Activated naive CD4-positive, alpha-beta T cell treated with anti-CD3 and anti-CD28 coated beads, Interleukin-2, amount 50 U/mL, for 24 hours (primary cell): ENCODE data around the gene SYNGR1.
A peak's percentile ranks its signal among the peaks of the same experiment; 100 is the strongest.
"Not testable (repeated sequence)": the region's sequence is repeated elsewhere in the genome, so short reads cannot be mapped to it uniquely, and the experiment has no call there.

Experiments
- H3K27ac Mint-ChIP-seq: one replicate; pipeline ENCODE4 v1.8.0; 2021; ENCODE audit warnings: mild to moderate bottlenecking, mixed read lengths
- H3K27me3 Mint-ChIP-seq: one replicate; pipeline ENCODE4 v1.8.0; 2021; ENCODE audit warnings: mixed read lengths
- H3K36me3 Mint-ChIP-seq: one replicate; pipeline ENCODE4 v1.8.0; 2021; ENCODE audit warnings: mixed read lengths
- H3K4me1 Mint-ChIP-seq: one replicate; pipeline ENCODE4 v1.8.0; 2021; ENCODE audit warnings: mixed read lengths
- H3K4me3 Mint-ChIP-seq: one replicate; pipeline ENCODE4 v1.8.0; 2021; ENCODE audit warnings: mild to moderate bottlenecking, mixed read lengths
- H3K9me3 Mint-ChIP-seq: one replicate; pipeline ENCODE4 v1.8.0; 2021; ENCODE audit warnings: mixed read lengths

The SYNGR1 gene

GRCh38 chr22:39356464-39356863 is 6.7 kb downstream of the SYNGR1 start:
- no peak overlapping the region for H3K27ac Mint-ChIP-seq
- no peaks in the 10 kb centered on the region for H3K4me1 Mint-ChIP-seq
- no peaks in the 10 kb centered on the region for H3K9me3 Mint-ChIP-seq
- H3K27me3 Mint-ChIP-seq: no peaks in the 10 kb centered on the region
- H3K4me3 Mint-ChIP-seq: no peak overlapping the region
- H3K36me3 Mint-ChIP-seq: no peaks in the 10 kb centered on the region

- not testable (repeated sequence) for H3K9me3 Mint-ChIP-seq, H3K27ac Mint-ChIP-seq, H3K27me3 Mint-ChIP-seq, H3K4me3 Mint-ChIP-seq, H3K4me1 Mint-ChIP-seq, H3K36me3 Mint-ChIP-seq
These were observed 7.6 kb downstream of the SYNGR1 start for GRCh38 chr22:39357110-39358108.

GRCh38 chr22:39358197-39358596 is 8.4 kb downstream of the SYNGR1 start:
- H3K4me3 Mint-ChIP-seq, H3K4me1 Mint-ChIP-seq, H3K27me3 Mint-ChIP-seq, H3K36me3 Mint-ChIP-seq, H3K27ac Mint-ChIP-seq, H3K9me3 Mint-ChIP-seq: not testable (repeated sequence)

- Mint-ChIP-seq H3K27ac (no peak overlapping the region), H3K27me3 (no peaks in the 10 kb centered on the region), H3K4me3 (no peak overlapping the region), H3K4me1 (no peaks in the 10 kb centered on the region), H3K9me3 (no peaks in the 10 kb centered on the region), H3K36me3 (no peaks in the 10 kb centered on the region)
These were observed 9.9 kb downstream of the SYNGR1 start for GRCh38 chr22:39359659-39360195.

GRCh38 chr22:39360242-39360641 is 10.5 kb downstream of the SYNGR1 start:
- H3K9me3 Mint-ChIP-seq: no peaks in the 10 kb centered on the region
- no peaks in the 10 kb centered on the region for H3K27me3 Mint-ChIP-seq
- H3K27ac Mint-ChIP-seq: no peak overlapping the region
- no peaks in the 10 kb centered on the region for H3K4me1 Mint-ChIP-seq
- no peaks in the 10 kb centered on the region for H3K36me3 Mint-ChIP-seq
- no peak overlapping the region for H3K4me3 Mint-ChIP-seq

GRCh38 chr22:39360674-39361413 is 11.1 kb downstream of the SYNGR1 start:
- Mint-ChIP-seq H3K4me3 (no peak overlapping the region), H3K36me3 (no peaks in the 10 kb centered on the region), H3K27ac (no peak overlapping the region), H3K9me3 (no peaks in the 10 kb centered on the region), H3K4me1 (no peaks in the 10 kb centered on the region), H3K27me3 (no peaks in the 10 kb centered on the region)

GRCh38 chr22:39361496-39361895 is 11.7 kb downstream of the SYNGR1 start:
- Mint-ChIP-seq H3K27ac (no peak overlapping the region), H3K4me1 (no peaks in the 10 kb centered on the region), H3K36me3 (no peaks in the 10 kb centered on the region), H3K27me3 (no peaks in the 10 kb centered on the region), H3K4me3 (no peak overlapping the region), H3K9me3 (no peaks in the 10 kb centered on the region)

GRCh38 chr22:39362271-39362670 is 12.5 kb downstream of the SYNGR1 start:
- no peaks in the 10 kb centered on the region for H3K4me1 Mint-ChIP-seq
- H3K27ac Mint-ChIP-seq: no peak overlapping the region
- H3K4me3 Mint-ChIP-seq: no peak overlapping the region
- H3K27me3 Mint-ChIP-seq: no peaks in the 10 kb centered on the region
- H3K36me3 Mint-ChIP-seq: no peaks in the 10 kb centered on the region
- no peaks in the 10 kb centered on the region for H3K9me3 Mint-ChIP-seq

GRCh38 chr22:39362932-39363331 is 13.1 kb downstream of the SYNGR1 start:
- no peak overlapping the region for H3K4me3 Mint-ChIP-seq
- H3K36me3 Mint-ChIP-seq: no peaks in the 10 kb centered on the region
- no peaks in the 10 kb centered on the region for H3K4me1 Mint-ChIP-seq
- H3K27ac Mint-ChIP-seq: peak overlapping the region; percentile 66
- H3K27me3 Mint-ChIP-seq: no peaks in the 10 kb centered on the region
- no peaks in the 10 kb centered on the region for H3K9me3 Mint-ChIP-seq

- no peaks in the 10 kb centered on the region for H3K4me1 Mint-ChIP-seq
- no peaks in the 10 kb centered on the region for H3K27me3 Mint-ChIP-seq
- H3K36me3 Mint-ChIP-seq: no peaks in the 10 kb centered on the region
- H3K4me3 Mint-ChIP-seq: no peak overlapping the region
- no peaks in the 10 kb centered on the region for H3K9me3 Mint-ChIP-seq
- no peak overlapping the region for H3K27ac Mint-ChIP-seq
These were observed 14.1 kb downstream of the SYNGR1 start for GRCh38 chr22:39363751-39364515.

GRCh38 chr22:39364714-39365491 is 15.1 kb downstream of the SYNGR1 start:
- no peaks in the 10 kb centered on the region for H3K4me1 Mint-ChIP-seq
- H3K27ac Mint-ChIP-seq: no peak overlapping the region
- H3K4me3 Mint-ChIP-seq: no peak overlapping the region
- no peaks in the 10 kb centered on the region for H3K9me3 Mint-ChIP-seq
- H3K36me3 Mint-ChIP-seq: no peaks in the 10 kb centered on the region
- H3K27me3 Mint-ChIP-seq: no peaks in the 10 kb centered on the region

- Mint-ChIP-seq H3K4me1 (no peaks in the 10 kb centered on the region), H3K36me3 (no peaks in the 10 kb centered on the region), H3K9me3 (no peaks in the 10 kb centered on the region), H3K4me3 (no peak overlapping the region), H3K27ac (no peak overlapping the region), H3K27me3 (no peaks in the 10 kb centered on the region)
These were observed 15.6 kb downstream of the SYNGR1 start for GRCh38 chr22:39365492-39365780.

- no peaks in the 10 kb centered on the region for H3K36me3 Mint-ChIP-seq
- H3K4me1 Mint-ChIP-seq: no peaks in the 10 kb centered on the region
- no peaks in the 10 kb centered on the region for H3K9me3 Mint-ChIP-seq
- no peak overlapping the region for H3K4me3 Mint-ChIP-seq
- no peaks in the 10 kb centered on the region for H3K27me3 Mint-ChIP-seq
- no peak overlapping the region for H3K27ac Mint-ChIP-seq
These were observed 17.2 kb downstream of the SYNGR1 start for GRCh38 chr22:39367035-39367434.

GRCh38 chr22:39368461-39368911 is 18.7 kb downstream of the SYNGR1 start:
- Mint-ChIP-seq H3K4me1 (no peaks in the 10 kb centered on the region), H3K9me3 (no peaks in the 10 kb centered on the region), H3K4me3 (no peak overlapping the region), H3K36me3 (no peaks in the 10 kb centered on the region), H3K27ac (no peak overlapping the region), H3K27me3 (no peaks in the 10 kb centered on the region)

- Mint-ChIP-seq H3K36me3 (no peaks in the 10 kb centered on the region), H3K27me3 (no peaks in the 10 kb centered on the region), H3K4me1 (no peaks in the 10 kb centered on the region), H3K27ac (no peak overlapping the region), H3K9me3 (no peaks in the 10 kb centered on the region), H3K4me3 (no peak overlapping the region)
These were observed 19.4 kb downstream of the SYNGR1 start for GRCh38 chr22:39369186-39369585.
